ENCODE data around the gene SPOCK1.

The SPOCK1 gene

DNA sequence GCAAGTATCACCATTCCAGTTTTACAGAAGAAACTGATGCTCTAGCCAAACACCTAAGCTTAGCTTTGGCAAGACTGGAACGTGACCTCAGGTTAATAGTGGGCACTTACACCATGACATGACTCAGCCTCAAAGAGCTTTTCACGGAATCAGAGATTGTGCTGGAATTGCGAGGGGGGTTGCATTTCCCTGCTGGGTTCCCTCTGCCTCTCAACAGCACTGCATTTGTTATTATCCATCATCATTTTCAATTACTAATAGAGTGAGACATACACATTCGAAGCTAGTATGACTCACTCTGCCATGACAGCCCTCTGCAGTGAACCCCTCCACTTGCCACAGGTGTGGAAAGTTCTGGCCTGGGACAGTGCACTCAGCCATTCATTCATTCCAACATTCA, 8.0 kb downstream of the SPOCK1 start:
- DNase-seq, result no peak

DNA sequence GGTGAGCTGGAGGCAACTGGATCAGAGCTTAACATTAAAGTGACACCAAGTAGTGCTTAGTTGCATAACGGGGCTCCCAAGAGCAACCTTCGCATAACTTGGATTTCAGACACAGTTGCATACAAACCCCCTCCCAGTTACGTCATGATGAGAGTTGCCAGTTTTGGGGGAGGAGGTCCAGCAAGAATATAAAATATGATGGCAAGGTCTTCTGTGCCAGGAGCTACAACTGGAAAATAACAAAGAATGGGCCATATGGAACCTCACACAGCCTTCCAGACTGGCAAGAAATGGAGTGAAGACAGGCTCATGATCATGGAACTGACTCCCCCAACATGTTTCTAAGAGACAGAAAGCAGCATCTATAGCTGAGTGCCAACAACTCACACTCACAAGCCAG, 8.5 kb downstream of the SPOCK1 start:
- no peak for DNase-seq

DNA sequence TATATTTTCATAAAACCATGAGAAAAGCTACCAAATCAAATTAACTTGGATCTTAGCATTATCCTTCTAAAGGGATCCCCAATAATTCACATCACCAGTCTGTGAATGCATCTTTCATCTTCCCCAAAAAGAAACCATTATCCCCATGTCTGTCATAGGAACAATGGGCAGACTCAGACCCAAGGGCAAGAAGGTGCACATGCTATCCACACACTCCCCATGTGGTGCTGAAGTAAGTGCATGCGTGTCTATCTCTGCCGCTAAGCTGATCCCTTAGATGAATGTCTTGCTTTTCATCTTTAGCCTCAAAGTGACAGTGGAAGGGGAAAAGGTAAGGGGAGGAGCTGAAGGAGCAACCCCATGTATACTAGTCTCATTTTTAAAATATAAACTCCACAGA, 10.2 kb downstream of the SPOCK1 start:
- DNase-seq, result no peak

DNA sequence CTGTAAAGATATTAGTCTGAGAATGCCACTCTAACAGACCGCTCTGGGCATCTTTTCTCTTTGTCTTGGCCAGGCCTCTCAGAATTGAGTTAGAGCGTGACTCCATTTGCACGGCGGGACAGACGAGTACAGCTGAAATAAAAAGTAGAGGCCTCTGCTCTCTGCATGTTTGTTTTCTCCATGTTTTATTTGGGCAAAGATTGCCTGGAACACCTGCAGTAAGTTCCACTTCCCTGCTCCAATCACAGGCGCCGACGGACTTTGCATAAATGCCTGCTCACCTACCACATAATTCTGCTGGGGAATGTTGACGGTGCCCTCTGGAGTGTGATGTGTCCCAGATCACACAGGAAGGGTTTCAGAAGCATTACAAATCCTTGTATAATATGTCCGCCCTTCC, 10.6 kb downstream of the SPOCK1 start:
- DNase-seq, result no peak

DNA sequence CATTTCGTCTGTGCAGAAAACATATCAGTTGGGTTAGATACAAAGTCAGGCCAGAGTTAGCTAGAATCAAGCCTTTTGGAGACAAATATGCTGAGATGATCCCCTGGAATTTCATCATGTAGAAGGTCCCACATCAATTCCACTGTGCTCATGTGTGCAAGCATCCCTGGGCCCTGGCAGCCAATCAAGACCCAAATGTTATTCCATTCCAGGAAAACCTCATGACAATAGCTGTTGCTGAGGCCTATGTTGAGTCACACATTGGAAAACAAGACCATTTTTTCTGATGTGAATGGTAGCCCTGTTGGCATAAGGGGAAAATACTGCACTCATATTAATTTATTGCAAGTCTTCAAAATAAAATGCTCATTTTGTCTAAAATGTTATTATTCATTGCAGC, 11.5 kb downstream of the SPOCK1 start:
- no peak for DNase-seq

DNA sequence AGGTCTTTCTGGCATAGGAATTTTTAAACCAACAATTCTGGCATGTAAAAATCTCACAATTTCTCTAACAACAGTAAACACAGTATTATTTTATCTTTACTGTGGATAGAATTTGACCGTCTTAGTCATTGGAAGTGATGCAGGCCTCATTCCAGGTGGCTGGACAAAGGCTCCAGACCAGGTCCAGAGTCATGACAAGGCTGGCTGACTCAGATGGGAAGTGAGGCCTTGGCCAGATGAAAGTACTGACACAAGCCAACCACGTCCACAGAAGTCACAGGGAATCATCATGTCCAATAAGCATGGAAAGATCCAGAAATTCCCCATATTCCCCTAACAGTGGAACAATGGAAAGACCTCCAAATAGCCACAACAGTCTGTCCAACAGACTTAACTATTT, 12.4 kb downstream of the SPOCK1 start:
- DNase-seq, result no peak

DNA sequence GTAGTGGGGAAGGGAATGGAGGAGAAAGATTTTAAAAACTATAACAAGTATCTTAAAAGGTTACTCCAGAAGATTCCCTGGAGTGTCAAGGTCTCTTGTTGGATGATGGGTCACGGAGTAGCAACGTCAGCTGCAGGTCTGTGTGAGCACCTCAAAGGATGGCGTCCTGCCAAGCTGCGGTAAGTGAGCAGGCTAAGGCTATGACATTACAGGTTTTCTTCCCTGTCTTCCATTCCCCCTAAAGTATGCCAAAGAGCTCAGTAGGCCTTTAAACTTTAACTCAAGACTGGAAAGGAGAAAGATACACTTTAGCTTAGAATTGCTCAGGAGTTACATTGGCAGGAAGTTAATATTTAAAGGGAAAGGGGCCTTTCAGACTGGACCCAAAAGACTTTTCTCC, 17.5 kb downstream of the SPOCK1 start:
- no peak for DNase-seq

DNA sequence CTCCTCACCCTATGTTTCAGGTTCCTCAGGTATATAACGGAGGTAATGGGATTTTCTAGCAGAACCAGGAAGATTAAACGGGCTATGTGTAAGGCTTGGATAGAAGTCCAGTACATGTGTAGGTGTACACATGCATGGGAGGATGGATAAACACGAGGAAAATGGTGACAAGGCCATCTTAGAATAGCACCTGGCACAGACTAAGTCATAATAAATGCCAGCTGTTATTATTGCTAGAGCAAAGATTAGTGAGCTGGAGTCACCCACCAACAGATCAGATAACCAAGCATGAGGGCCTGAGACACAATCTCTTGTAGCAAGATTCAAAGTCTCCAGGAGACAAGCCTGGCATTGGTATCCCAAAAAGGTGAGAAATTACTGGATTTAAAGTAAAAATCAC, 21.1 kb downstream of the SPOCK1 start:
- no peak for DNase-seq

DNA sequence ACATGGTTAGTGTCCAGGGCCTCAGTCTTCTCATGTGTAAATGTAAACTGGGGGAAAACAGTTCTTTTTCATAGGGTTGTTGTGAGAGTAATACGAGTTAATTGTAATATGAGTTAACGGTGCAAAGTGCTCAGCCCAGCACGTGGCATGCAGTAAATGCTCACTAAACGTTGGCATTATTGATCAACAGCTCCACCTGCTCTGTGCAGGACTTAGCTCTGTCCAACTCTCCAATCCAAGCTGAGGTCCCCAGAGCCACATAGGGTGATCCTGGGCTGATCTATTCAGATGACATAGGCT, 28.3 kb downstream of the SPOCK1 start:
- DNase-seq, result no peak

DNA sequence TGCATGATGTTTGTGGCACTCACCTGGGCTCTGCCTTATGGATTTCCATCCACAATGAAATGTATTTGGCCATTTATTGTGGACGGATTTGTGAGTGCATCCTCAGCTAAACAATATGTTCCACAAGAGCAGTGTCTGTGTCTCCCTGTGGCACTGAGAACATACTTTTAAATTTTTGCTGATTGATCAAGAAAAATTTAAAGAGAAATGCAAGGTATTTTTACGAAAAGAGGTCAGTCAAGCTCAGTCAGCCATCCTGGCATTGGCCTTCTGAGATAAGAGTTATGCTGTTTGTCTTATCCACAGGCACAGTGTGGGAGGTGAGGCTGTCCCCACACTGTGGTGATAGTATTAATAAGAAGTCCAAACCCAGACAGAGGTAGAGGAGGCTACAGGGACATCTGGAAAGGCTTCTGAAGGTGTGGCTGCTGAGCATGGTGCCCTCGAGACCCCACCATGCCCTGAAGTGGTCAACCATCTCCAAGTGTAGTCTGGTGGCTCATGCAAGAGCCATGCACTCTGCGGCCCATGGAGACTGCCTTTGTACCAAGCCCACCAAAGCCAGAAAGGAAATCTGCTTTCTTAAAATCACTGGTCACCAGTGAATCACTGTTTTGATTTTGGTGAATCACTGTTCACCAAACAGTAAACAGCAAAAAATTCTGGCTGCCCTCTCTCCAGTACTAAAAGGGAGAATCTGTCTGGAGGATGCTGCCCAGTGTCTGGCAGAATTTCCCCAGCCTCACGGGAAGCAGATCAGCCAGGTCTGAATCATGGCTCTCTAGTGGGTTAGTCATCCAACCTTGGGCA, 28.8 kb downstream of the SPOCK1 start:
- peak; percentile 16 for DNase-seq

DNA sequence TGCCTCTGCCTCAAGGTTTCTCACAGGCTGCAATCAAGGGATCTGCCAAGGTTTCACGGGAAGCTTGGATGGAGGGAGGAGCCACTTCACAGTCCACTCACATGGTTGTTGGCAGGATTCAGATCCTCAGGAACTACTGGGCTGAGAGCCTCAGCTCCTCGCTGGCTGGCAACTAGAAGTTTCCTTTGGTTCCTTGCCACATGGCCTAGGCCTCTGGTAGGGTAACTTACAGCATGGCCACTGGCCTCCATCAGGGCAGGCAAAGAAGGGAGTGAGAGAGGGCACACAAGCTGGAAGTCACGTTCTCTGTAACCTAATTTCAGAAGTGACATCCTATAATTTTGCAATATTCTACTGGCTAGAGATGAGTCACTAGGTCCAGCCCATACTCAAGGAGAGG, 32.2 kb downstream of the SPOCK1 start:
- DNase-seq, result no peak

DNA sequence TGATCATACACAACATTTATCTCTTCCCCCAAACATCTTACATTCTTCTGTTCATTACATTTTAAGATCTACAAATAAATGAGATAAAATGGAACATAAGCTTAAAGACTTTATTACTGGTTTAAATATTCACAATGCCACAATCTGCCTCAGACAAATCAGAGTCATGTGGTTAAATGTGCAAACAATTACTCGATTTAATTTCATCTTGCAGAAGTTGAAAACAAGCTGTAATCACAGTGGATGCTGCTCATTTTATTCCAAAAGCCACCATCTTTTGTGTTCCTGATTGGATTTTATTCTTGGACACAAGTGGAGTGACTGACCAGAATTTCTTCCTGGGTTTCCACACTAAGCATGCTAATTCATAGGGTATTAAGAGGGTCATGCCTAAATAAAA, 33.2 kb downstream of the SPOCK1 start:
- no peak for DNase-seq

DNA sequence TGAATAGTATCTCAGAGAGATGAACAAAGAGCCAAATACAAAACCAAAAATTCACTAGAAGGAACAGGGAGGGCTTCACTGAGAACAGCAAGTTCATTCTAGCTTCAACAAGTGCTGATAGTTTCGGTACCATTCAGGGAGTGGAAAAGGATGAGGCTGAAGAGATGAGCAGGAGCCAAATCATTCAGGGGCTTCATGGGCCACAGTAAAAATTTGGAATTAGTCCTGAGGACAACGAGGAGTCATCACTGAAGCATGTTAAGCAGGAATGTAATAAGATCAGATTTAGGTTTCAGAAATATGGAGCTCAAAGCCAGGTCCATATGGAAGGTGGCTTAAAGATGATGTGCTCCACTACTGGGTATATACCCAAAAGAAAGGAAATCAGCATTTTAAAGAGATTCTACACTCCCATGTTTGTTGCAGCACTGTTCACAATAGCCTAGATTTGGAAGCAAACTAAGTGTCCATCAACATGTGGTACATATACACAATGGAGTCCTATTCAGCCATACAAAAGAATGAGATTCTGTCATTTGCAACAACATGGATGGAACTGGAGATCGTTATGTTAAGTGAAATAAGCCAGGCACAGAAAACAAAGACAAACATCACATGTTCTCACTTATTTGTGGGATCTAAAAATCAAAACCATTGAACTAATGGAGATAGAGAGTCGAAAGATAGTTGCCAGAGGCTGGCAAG, 36.2 kb downstream of the SPOCK1 start:
- no peak for DNase-seq

DNA sequence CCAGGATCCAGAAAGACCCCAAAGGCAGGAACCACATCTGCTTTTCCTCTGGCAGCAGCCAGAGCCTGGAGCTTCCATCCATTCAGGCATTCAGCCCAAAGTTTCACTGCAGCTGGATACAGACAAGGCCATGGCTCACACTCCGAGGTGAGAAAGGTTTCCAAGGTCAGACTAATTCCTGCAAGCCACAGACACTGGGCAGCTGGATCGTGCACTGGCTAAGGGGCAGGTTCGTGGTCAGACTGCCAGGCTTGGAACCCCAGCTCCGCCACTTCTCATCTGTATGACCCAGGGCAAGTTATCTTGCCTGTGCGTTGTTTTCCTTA, 36.9 kb downstream of the SPOCK1 start:
- no peak for DNase-seq

DNA sequence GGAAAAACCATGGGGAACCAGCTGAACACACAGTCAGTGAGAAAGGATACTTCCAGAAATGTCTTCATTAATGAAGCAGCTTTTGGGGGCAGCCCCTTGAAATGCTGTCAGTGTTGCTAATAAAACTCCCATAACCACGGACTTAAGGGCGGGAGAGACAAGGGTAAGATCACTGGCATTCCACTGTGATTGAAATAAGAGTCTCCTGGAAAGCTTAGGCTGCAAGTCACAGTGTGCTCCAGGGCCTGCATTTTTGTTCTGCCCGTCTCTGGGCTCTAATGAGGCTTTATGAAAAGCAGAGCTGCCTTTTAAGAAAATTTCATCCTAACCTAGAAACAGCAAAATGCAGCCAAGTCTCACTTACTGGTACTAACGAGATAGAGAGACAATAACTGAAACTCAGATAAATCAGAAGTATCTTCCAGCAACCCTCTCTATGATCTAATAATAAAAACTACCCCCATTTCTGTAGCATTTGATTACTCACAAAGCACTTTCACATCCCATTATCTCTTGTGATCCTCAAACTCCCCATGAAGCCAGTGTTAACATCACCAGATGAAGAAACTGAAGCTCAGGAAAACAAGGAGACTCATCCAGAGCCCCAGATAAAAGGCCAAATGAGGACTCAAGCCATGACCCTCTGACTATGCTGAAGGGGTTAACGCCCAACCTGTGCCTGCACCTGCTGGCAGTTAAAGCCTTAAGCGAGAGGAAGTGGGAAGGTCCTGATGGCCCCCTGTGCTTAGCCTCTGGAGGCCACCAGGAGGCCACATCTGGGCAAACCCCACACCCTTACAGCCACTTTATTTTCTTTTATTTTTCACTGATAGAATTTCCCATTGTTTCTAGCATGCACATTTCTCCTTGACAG, 37.5 kb downstream of the SPOCK1 start:
- no peak for DNase-seq

DNA sequence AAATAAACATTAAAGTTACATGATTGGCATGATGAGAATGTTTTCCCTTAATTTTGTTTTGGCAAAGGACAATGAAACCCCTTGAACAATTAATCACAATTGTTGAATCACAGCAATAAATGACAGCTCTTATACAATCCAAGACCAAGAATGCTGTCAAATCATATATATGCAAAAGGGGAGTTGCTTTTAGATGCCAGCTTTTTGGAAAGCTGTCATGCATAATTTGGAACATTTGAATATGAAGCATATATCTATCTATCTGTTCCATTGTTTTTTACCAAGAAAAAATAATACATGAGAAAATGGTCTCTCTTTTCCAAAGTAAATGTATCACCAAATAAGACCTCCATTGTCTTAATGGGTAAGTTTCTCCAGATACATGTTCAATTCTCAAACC, 44.5 kb downstream of the SPOCK1 start:
- no peak for DNase-seq

DNA sequence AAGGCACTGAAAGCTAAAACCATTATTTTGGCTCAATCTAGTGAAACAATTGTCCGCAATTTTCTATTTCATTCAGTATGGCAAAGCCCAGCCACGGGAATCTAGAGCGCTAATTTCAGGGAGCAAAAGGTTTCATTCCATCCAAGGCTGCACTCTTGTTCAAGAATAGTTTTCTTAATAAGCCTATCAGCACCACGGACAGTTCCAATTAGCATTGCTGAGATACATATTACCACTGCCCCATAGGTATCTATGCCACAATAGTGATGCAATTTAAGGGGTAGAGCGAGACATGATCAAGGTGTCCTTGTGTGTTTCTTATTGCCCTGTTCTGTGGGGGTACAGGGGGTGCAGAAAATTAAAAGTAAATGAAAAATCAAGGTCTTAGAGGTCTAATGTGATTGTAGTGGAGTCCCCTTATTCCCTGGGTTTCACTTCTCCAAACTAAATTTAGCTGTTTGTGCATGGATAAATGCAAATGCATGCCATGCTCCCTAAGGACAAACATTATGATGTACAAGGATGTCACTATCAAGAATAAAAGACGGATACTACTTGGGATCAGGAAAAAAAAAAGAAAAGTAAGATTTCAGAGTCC, 45.5 kb downstream of the SPOCK1 start:
- peak; percentile 42 for DNase-seq

DNA sequence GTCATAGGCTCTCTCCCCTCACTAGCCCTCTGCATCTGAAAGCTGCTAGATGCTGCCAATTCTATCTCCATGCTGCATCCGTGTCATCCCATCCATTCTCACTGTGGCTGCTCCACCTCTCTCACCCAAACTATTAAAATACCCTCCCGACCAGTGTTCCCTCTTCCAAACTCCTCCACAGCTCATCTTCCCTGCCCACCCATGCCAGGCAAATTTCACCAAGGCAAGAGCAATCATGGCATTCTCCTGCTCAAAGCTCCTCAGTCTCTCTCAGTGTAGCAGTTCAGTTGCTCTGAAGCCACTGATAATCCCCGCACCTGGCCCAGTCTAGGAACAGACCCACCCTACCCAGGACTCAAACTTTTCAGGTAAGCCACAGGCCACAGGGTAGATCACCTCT, 48.4 kb downstream of the SPOCK1 start:
- no peak for DNase-seq

DNA sequence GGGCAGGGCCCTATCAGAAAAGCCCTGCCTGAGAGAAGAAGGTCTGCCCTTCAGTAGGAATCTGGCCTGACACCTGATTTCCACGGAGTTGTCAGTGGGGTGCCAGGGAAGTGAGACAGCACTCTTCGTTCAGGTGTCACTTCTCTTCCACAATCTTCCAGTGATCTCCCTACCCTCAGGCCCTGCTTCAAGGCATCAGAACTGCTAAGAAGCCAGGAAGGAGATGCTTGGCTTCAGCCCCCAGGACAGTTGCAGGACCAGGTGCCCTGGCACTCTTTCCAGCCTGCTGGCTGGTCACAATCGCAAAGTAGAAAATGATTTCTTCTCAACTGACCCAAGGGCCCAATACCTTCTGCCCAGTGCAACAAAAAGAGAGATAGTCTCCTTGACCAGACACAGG, 50.3 kb downstream of the SPOCK1 start:
- no peak for DNase-seq

DNA sequence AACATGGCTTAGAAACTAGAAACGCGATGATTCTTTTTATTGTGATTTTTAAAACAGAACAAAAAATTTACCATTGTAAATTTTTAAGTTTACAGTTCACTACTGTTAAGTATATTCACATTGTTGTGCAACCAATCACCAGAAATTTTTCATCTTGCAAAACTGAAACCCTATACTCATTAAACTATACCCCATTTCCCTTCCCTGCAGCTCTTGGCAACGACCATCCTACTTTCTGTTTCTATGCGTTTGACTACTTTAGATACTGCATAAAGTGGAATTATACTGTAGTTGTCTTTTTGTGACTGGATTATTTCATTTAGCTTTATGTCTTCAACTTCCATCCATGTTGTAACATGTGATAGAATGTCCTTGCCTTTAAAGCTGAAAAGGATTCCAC, 52.5 kb downstream of the SPOCK1 start:
- DNase-seq, result peak; percentile 16

DNA sequence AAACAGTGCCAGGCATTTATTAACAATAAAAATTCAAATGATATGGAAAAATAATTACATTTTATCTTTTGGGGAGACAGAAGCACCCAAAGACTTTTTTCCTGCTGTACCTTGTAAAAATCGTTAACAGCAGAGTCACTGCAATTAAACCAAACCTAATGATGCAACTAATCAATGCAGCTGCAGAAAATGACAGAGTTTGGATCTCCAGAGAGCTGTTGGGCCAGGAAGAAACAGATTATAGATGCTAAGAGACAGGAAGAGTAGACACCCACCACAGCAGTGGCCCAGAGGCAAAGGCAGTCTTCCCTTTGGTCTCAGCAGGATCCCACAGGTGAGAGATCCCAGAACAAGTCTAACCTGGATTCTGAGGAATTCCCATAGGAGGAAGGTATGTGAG, 53.0 kb downstream of the SPOCK1 start:
- DNase-seq, result no peak

DNA sequence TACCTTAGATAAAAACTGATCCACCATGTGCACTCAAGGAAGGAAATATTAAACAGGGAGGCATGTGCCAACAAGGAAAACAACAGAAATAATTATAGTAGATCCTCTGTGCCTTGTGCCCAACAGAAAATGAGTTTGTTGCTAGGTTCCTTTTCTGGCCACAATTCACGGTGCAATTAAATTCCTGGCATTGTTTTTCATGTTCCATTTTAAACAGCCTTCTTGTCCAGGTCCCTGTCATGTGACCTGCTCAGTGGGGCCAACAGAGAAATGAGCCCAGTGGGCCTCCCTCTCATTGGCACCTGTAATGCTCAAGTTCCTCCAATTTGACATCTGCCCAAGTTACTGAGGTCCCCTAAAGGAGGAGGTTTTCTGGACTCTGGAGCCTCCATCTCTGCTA, 56.5 kb downstream of the SPOCK1 start:
- no peak for DNase-seq

DNA sequence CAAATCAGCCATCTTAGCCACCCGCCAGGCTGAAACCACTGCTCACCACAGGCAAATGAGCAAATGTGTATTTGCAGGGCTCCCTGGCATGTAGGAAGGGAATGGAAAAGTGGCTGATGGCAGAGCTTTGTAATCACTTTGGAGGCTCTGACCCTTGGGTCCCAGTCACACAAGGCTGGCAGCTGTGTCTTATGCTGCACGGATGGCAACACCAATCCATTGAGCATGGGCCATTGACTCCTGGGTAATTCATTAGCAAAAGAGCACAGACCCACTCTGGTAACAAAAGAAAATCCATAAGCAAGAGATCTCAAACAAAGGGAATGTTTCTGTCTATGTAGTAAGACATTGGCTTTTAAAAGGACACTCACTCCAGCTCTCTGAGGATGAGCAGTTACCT, 57.6 kb downstream of the SPOCK1 start:
- DNase-seq, result no peak

DNA sequence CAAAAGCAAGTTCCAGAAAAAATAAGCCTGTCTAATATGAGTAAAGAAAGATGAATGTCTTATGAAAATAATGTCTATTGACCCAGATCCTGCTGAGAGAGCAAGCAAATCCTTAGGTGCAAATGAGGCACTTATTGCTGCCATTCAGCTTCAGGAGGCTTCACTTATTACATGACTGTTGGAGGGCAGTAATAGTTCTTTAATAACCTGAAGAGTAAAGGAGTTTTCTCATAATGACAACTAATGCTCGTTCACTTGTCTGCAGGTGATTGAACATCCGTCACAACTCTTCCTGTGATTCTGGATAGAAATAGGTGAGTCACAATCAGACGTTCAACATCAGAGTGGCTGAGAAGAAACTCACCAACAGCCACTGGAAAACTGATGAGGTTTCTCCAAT, 58.3 kb downstream of the SPOCK1 start:
- DNase-seq, result no peak
